GM12892 (cell line): ENCODE data around the gene IFNK.
"Not testable (repeated sequence)": the region's sequence is repeated elsewhere in the genome, so short reads cannot be mapped to it uniquely, and the experiment has no call there.

Experiments
- DNase-seq: peaks from one replicate; pipeline ENCODE4 v3.0.0; 2011; ENCODE audit not compliant: insufficient read length
- FAIRE-seq: peaks from 2 replicates; lab custom pipeline; 2011; peaks lifted over from hg19 to GRCh38; lab: Jason Lieb, UNC
- POLR2A ChIP-seq: IDR thresholded peaks from 2 replicates; pipeline ENCODE4 v1.6.1; 2011; ENCODE audit warnings: low read depth, low read length, control low read depth
- POLR2AphosphoS5 ChIP-seq: IDR thresholded peaks from 2 replicates; pipeline ENCODE4 v1.6.1; 2011; ENCODE audit warnings: low read depth, low read length, control low read depth
- TAF1 ChIP-seq: IDR thresholded peaks from 2 replicates; pipeline ENCODE4 v1.6.1; 2011; ENCODE audit warnings: low read depth, mild to moderate bottlenecking, control low read depth, low read length, borderline replicate concordance

IFNK gene

DNA sequence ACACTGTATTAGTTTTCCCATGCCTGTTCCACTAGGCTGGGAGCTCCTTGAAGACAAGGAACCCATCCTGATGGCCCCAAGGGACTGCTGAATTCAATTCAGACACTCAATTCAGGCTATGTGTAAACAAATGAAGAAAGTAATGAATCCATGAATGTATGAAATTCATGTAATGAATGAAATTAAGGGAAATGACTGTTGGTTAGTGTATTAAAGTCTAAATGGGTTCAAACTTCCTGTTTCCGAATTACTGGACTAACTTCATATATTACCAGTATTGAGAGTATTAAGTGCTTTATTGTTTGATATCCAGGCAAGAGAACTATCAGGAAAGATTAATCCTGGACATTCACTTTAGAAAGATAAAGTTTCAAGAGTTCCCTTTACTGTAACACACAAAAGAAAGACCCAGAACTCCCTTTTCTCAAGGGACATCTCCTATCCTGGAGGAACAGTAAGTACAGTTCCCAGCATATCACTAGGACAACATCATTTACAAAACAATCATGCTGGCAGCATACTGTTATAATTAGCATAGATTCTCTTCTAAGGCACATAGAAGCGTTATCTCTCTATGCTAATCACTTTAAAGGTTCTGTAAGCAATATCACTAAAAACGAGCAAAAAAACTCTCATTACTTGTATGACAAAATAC, 28.5 kb upstream of the IFNK start:
- DNase-seq, result no peak
- TF ChIP-seq POLR2AphosphoS5 (no peak), TAF1 (no peak), POLR2A (no peak)
- FAIRE-seq, result no peak

DNA sequence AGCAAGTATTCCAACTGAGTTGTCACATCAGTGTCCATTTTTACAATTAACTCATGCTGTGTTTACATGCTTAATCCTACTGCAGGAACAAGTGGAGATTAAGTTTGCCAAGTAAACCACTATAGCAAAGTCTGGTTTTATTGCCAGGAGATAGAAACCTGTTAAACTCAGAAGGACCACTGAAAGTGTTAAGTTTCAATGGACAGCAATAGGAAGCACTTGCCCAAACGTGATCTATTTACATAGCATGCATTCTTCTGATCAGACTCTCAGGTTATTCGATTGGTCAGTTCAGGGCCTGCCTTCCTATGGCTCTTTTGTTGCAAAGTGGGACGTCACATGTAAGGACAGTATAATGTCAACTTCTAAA, 28.0 kb upstream of the IFNK start:
- DNase-seq (no peak), FAIRE-seq (no peak)
- TF ChIP-seq POLR2AphosphoS5 (no peak), TAF1 (no peak), POLR2A (no peak)

DNA sequence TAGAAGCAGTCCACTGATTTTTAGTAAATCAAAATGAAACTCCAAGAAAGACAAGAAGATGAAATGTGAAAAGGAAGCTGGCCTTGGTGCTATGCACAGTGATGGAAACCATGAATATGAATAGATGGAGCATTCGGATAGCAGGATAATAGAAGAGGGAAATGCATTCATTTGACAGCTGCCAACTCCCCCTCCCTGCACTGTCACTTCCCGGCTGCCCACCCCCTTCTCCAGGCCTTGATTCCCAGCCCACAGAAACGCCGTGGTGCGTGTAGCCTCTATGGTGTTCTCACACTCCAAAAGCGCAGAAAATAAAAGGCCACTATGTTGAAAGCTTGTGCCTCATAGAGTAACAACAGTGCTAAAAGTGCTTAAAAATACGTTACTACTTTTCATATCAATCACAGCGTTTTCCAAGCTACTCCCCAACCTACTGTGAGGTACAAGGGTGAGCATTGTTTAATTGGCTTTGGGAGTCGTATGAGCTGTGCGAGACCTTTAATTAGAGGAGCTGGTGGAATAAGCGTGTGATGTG, 26.1 kb upstream of the IFNK start:
- FAIRE-seq (no peak), DNase-seq (no peak)
- TF ChIP-seq POLR2AphosphoS5 (no peak), TAF1 (no peak), POLR2A (no peak)

DNA sequence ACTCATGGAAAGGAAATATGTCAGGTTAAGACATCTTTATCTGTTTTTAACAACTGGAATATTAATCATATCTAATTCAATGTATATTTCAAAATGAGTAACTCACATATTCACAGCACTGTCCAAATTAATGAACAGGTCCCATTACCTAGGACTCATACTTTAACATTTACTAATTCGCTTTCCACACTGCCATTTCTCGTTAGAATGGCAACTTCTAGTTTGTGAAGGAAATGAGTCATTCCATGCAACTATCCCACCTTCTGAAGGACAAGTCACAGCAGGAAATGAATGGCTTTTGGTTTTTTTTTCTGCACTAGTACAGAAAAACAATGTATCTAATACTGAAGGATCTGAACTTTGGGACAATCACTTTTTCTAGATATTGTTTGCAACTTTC, 24.6 kb upstream of the IFNK start:
- FAIRE-seq (no peak), DNase-seq (no peak)
- no peak for TF ChIP-seq POLR2A

DNA sequence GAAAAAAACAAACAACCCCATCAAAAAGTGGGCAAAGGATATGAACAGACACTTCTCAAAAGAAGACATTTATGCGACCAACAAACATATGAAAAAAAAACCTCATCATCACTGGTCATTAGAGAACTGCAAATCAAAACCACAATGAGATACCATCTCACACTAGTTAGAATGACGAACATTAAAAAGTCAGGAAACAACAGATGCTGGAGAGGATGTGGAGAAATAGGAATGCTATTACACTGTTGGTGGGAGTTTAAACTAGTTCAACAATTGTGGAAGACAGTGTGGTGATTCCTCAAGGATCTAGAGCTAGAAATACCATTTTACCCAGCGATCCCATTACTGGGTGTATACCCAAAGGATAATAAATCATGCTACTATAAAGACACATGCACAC, 23.2 kb upstream of the IFNK start:
- DNase-seq, FAIRE-seq: not testable (repeated sequence)

DNA sequence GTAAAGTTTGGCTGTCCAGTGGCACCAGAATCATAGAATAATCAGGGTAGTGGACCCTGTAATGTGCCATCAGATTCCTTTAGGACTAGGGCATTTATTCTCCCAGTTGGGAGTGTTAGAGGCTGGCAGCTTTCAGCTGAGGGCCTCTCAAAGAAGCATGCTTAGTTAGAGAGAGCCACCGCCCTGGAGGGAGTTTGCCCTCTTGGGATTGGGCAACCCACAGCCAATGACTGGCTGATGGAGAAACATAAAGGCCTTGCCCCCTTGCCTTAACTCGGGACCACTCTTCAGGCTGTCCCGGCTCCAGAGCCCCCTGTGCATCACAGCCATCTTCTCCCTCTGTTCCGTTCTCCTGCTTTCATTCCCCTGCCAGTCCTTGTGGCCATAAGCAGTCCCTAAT, 20.5 kb upstream of the IFNK start:
- FAIRE-seq, result no peak
- TF ChIP-seq TAF1 (no peak), POLR2AphosphoS5 (no peak), POLR2A (no peak)

DNA sequence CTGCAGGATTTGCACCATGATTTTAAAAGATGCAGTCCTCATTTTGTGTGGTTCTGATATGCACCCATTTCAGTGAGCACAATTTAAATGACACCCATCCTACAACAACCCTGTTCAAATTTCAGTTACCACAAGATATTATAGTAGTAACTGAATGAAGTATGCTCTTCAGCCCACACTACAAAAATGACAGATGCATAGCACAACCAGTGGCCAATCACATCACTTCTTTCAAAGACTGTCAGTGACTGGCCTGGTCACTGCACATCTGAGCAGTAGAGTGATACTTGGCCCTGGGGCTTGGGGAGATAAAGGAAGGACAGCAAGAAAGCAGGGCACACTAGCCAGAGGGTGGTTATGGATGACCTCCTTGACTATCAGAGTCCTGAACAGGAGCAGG, 19.8 kb upstream of the IFNK start:
- no peak for FAIRE-seq

More for the DNA sequence above, 20.5 kb upstream of the IFNK start:
- no peak for DNase-seq

DNA sequence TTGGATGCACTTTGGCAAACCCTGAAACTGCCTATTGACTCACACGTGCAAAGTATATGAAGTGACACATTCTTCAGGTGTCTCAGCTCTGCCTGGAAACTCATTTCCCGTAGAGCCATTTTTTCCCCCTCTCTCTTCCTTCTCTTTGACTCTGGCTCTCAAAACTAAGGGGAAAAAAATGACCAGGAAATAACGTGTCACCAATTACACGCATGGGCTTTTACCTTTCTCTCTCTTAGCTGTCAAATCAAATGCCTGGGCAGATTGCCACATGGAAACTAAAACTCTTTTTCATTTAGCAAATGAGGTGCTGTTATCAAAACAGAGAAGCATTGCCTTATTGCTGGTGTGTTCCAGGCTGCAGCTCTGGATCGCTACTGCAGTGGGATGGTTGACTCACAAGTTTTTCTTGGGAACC, 18.3 kb upstream of the IFNK start:
- no peak for TF ChIP-seq POLR2AphosphoS5
- no peak for TF ChIP-seq TAF1
- TF ChIP-seq POLR2A, result no peak
- FAIRE-seq, result no peak
- no peak for DNase-seq

More for the DNA sequence above, 19.8 kb upstream of the IFNK start:
- no peak for TF ChIP-seq POLR2AphosphoS5
- TF ChIP-seq TAF1, result no peak
- TF ChIP-seq POLR2A, result no peak
- DNase-seq, result no peak

DNA sequence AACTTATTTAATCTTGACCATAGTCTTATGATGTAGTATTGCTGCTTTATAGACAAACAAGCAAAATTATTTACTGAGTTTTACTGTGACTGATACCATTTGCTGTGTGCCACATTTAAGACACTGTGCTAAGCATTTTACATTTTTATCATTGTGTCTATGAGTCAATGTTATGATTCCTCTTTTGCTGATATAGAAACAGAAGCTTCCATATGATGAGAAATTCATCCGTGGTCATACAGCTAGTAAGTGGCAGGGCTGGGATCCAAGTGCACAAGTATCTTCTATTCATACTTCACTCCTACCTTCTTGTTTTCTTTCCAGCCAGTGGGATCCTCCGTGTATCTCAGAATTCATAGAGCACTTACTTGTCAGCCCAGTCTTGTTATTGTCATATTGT, 17.1 kb upstream of the IFNK start:
- DNase-seq (no peak), FAIRE-seq (no peak)
- no peak for TF ChIP-seq POLR2A
- TF ChIP-seq POLR2AphosphoS5, result no peak
- no peak for TF ChIP-seq TAF1

DNA sequence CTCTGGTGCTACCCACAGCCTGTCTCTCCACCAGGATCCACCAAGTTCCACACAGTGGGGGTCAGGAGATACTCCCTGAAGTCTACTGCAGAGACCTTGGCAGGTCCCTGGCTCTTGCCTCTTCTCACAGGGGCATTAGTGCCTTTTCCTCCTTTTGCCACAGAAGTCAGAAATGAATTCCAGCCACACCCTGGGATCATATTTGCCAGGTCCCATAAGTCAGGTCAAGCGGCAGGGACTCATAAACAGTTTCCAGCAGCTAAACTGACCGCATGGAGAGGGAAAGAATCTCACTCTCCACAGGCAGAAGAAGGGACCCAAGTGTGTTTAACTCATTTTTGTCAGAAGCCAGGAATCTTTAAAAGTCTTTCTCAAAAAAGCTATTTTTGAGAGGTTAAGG, 13.3 kb upstream of the IFNK start:
- FAIRE-seq (no peak), DNase-seq (no peak)
- TF ChIP-seq POLR2AphosphoS5 (no peak), TAF1 (no peak), POLR2A (no peak)

DNA sequence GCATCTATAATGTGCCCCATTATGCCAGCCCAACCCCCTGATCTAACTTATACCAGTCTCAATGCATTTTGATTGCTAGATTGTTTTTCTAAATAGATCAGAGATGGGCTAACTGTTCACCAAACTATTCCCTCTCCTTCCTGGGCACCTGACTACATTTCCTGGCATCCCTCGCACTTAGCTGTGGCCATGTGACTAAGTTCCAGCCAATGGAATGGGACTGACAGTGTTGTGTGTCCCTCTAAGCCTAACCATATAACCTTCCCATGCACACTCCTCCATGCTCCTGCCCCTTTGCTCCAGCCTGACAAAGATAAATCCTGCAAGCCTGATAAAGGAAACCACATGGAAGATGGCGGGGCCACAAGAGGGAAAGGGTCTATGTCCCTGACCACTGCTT, 12.3 kb upstream of the IFNK start:
- TF ChIP-seq POLR2AphosphoS5 (no peak), TAF1 (no peak), POLR2A (no peak)
- no peak for DNase-seq
- no peak for FAIRE-seq

DNA sequence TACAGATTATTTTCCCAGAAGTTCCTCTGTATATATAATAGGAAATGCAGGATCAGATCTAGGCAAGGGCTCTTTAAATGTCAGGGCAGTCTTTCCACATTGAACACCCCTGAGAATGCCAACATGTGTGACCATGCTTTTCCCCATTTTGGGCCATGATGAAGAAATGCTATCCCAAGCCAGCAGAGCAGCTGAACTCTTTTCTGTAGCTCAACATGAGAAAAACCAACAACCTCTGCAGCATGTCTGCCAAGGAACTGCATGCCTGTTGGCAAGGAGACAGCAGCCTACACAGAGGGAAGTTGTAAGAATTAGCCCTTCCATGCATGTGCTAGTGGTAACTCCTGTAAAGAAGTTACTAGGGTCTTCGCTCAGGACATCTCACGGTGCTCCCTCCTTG, 9.5 kb upstream of the IFNK start:
- TF ChIP-seq POLR2A, result no peak
- TF ChIP-seq POLR2AphosphoS5, result no peak
- no peak for TF ChIP-seq TAF1
- DNase-seq, result no peak
- FAIRE-seq, result no peak

DNA sequence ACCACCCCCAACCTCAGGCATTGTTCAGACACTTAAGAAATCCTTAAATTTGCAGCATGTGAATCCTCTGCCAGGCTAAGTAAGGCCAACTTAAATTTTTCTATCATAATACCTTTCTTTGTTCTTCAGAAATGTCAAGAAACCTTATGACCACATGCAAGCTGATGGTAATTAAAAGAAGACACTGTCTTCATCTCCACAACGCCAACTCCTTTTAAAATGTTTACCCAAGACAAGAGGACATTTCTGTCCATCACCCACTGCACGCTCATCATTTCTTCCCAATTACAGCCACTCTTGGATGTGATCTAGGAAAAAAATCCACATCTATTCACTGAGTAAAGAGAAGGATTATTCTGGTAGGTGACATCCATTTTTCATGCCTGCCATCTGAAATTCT, 6.1 kb upstream of the IFNK start:
- DNase-seq (no peak), FAIRE-seq (no peak)
- TF ChIP-seq POLR2A, result no peak
- TF ChIP-seq TAF1, result no peak
- TF ChIP-seq POLR2AphosphoS5, result no peak
